T follicular helper cell (primary cell): Measurements from ENCODE around the gene PGD.
"Not testable (repeated sequence)": the region's sequence is repeated elsewhere in the genome, so short reads cannot be mapped to it uniquely, and the experiment has no call there.

Experiments used
- DNase-seq: peaks from one replicate; pipeline ENCODE4 v3.0.0-alpha.2; 2020; ENCODE audit warnings: low read depth
- total RNA-seq, 2 experiments: gene quantifications; one replicate each; lab custom pipeline; 2026; lab: John Stamatoyannopoulos, UW

Gene PGD
- total RNA-seq = 52.6 to 119 reads per million in 2 experiments

DNA sequence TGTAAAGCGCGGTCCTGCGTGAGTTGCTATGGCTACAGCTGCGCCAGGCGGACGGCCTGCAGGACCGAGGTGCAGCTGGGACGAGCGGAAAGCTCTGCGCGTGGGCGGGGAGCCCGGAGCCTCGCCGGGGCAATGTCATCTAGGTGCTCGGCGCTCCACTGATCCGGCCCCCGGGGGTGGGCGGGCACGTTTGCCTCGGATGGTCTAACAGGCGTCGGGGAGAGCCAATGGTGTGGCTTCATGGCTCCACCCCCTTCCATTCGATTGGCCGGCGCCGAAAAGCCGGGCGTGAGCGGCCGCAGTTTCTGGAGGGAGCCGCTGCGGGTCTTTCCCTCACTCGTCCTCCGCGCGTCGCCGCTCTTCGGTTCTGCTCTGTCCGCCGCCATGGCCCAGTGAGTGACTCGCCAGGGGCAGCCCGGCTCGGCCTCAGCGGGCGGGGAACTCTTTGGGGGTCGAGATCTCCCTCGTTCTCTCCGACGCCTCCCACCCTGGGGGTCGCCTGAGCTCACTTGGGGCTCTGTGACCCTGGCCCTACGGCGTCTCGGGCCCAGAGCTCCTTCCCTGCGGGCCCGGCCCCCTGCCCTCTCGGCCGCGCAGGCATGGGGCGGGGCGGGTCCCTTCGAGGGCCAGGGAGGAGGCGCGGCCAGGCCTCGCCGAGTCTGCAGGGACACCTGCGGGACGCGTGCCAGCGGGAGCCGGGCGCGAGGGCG is at the start of gene PGD:
Gene PGD (plus strand): TSS at position 331 of the 710 bp plus-strand sequence. CDS start 54 bp downstream, at position 385.
- DNase-seq = peak; percentile 93

- DNase-seq = no peak
These were observed 45.6 kb upstream of the PGD start for GRCh38 chr1:10353282-10353681.

GRCh38 chr1:10353693-10354092 is 45.2 kb upstream of the PGD start:
- no peak for DNase-seq

GRCh38 chr1:10360045-10360444 is 38.8 kb upstream of the PGD start:
- DNase-seq = no peak

DNA sequence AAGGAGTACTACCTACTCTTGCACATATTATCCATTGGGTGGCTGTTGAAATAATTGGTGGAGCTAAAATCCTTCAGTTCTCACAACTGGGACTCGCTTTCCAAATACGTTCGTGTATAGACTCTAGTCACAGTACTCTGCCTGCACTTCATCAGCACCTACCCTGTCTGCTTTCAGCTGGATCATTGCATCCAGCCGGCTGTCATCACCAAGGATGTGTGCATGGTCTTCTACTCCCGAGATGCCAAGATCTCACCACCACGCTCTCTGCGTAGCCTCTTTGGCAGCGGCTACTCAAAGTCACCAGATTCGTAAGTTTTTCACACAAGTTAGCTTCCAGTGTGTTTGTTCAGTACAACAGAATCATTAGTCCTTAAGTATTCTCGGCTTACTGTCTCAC is 37.3 kb upstream of the PGD start:
- no peak for DNase-seq

DNA sequence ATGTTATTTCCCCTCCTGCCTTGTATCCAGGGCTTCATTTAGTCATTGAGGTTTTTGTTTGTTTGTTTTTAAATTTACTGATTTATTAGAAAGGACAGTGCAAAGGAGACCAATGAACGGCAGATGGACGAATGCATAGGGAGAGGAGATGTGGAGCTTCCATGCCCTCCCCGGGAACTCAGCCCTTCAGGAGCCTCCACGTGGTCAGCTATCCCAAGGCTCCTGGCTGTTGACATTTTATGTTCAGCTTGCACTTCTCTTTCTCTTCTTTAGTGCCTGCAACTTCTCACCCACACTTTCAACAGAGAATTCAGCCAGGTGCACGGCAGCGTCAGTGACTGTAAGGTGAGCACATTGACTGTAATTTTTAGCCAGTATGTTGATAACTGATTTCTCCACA is 30.7 kb upstream of the PGD start:
- DNase-seq = no peak

DNA sequence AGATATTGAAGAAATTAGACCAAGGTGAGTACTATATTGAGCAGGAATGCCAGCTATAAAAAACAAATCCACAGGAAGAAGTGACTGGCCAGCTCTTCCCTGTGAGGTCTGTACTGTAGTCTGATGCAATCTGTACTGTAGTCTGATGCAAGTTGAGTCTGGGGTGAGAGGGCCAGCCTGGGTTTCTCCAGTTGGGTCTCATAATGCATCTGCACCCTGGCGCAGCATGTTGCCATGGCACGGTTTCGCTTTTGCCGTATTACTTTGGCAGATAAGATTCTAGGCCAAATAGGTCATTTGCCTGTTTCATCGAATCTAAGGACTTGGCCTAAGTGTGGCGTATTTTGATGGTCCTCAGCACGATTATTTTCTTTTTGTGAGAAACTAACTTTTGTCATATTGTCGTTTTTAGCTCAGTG is 24.4 kb upstream of the PGD start:
- DNase-seq = no peak

DNA sequence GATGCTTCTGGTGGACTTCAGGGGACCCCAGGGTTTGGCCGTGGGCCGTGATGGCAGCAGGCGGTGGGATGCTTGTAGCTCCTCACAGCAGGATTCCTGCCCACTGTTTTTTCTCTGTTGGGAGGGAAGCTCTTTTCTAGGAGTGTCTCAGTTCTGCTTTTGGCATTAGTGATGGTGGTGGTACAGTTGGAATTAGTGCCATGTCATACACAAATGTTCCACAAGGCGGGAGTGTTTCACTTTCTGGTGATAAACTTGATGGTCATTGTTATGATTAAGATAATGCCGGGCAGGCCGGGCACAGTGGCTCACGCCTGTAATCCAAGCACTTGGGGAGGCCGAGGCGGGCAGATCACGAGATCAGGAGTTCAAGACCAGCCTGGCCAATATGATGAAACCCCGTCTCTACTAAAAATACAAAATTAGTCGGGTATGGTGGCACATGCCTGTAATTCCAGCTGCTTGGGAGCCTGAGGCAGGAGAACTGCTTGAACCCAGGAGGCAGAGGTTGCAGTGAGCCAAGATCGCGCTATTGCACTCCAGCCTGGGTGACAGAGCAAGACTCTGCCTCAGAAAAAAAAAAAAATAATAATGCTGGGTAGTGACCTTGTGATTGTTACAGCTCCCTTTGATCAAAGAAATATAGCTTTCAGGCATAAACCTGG is 21.4 kb upstream of the PGD start:
- DNase-seq = not testable (repeated sequence)

DNA sequence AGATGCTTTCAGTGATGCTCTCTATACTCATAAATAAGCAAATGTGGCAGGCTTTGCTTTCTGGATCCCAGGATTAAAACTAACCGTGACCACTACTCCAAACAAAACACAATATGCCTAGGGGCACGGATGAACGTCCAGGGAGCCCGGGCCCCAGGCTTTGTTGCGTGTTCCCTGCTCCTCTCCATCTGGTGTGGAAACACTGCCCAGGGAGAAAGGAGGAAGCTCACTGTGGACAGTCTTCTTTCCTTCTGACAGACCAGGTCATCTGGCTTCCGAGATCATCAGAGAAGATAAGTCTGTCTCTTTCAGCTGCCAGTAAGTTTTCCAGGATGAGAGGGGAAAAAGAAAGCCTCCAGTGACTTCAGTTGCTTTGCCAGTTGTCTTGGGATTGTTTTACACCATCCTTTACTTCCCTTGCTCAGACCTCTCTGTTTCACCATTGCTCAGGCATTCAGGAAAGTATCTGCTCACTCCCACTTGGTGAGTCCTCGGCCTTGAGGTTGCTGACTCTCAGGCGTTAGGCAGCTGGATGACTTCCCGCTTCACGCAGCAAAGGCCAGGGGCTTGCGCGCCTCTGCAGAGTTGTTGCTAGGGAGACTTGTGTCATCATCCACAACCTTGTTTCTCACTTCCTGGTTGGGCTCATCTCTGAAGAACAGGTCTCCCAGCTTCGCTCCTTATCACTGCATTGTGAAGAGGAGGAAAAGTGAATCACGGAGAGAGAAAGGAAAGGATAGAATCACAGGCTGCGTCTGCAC is 20.6 kb upstream of the PGD start:
- no peak for DNase-seq

DNA sequence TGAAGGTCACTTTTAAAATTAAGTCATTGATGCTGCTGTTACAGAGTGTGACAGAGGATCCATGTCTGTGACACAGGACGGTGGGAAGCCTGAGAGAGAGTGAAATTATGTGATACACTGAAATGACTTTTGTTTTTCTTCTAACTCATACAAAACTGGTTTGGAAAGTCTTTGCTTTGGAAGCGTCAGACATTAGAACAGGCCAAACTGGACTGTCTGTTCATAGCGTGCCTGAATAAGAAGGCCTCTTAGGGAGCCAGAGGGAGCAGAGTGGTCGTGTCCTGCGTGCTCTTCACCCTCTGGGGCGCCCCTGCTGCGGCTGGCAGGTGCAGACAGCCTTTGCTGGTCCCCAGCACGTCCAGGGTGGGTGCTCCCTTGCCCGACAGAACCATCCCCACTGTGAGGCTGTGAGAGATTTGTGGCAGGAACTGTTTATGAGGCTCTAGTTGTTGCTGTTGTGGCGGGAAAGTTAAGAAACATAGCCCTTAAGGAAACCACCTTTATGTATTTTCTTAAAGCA is 19.7 kb upstream of the PGD start:
- no peak for DNase-seq

DNA sequence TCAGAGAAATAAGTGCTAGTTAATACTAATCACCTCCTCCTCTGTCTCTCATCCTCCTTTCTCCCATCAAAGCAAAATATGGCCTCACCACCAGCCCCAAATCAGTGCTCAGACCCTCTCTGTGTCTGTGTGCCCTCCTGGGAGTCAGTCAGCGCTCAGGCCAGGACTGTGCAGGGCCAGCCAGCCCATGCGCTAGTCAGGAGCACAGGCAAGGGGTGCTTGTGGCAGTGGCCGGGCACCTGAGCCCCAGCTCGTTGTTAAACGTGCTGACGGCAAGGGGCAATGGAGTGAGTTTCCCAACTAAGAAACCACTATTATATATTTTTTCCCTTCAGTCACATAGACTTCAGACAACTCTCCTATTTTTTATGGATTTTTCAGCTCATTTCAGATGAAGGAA is 19.2 kb upstream of the PGD start:
- DNase-seq = no peak

DNA sequence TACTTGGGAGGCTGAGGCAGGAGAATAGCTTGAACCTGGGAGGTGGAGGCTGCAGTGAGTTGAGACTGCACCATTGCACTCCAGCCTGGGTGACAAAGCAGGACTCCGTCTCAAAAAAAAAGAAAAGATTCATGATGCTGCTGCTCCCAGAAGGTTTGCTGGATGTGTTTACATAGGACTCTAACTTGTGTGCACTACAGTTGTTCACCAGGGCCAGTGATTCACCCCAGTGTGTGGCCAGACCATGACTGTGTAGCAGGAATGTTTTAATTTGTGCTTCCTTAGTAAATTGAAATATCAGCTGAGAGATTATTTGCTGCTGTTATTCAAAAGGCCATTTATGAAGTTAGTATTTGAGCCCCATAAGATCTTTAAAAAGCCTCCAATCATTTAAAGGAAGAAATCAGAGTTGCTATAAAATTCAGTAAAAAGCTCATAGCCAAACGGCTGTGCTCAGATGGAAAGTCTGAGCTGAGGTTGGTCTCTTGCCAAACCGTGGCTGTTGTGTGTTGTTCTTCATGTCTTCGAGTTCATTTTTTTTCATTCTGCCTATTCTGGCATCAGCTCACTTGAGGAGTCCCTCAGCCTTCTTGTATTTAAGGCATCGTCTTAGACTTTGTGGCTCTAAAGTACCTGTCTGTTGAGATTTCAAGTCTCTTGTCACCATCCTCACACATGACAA is 18.1 kb upstream of the PGD start:
- DNase-seq = no peak

DNA sequence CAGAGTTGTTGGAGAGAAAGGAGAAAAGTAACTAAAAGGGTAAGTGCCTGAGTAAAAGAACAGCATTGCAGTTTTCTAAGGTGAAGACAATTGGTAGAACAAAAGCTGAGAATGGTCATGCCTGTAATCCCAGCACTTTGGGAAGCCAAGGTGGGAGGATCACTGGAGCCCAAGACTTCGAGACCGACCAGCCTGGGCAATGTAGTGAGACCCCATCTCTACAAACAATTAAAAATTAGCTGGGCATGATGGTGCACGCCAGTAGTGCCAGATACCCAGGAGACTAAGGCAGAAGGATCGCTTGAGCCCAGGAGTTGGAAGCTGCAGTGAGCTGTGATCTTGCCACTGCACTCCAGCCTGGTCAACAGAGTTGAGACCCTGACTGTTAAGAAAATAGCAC is 15.2 kb upstream of the PGD start:
- DNase-seq = no peak

GRCh38 chr1:10384219-10384618 is 14.6 kb upstream of the PGD start:
- DNase-seq = no peak

- no peak for DNase-seq
These were observed 11.8 kb upstream of the PGD start for GRCh38 chr1:10386761-10387676.

GRCh38 chr1:10387677-10388386 is 11.0 kb upstream of the PGD start:
- DNase-seq = no peak

GRCh38 chr1:10388387-10388715 is 10.5 kb upstream of the PGD start:
- DNase-seq = no peak

DNA sequence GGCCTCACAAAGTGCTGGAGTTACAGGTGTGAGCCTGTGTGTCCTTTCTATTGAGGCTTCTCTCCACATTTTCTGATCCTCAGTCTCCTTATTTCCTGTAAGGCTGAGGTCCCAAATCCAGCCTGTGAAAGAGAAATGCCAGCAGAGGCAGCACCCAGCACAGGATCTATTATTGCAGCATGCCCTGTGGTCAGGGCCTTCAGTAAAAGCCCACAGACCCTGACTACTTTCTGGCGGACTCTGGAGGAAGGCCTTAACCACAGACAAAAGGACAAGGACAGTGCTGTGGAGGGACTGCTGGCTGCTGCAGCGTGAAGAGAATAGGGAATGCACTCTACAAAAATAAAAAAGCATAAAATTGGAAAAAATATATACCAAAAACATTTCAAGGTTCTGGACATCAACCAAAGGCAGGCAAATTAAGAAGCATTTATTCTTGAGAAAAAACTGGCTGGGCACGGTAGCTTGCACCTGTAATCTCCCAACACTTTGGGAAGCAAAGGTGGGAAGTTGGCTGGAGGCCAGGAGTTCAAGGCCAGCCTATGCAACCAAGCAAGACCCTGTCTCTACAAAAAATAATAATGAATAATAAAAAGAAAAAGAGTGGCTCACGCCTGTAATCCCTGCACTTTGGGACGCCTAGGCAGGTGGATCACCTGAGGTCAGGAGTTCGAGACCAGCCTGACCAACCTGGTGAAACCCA is 9.4 kb upstream of the PGD start:
- no peak for DNase-seq

GRCh38 chr1:10396870-10397269 is 2.0 kb upstream of the PGD start:
- DNase-seq = no peak

DNA sequence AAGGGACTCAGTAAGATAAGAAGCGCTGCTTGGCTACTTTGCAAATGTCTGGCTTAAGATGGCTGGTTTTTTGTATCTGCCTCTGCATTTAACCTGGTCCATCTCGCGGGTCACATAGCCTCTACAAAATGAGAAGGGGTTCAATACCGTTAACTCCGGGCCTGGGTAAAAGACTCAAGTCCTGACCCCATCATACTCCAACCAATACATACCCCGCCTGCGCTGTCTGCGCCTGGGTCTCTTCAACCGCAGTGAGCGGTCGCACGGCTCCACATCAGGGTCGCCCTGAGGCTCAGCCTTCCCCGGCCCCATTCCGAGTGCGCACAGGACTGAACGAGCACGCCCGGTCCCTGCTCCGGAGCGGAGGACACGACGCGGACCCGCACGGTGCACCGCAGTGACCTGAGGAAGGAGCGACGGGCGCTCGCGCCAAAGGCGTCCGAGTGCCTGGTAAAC is 558 bp upstream of the PGD start:
- DNase-seq = no peak
